8988T (cell line): Measurements from ENCODE around the gene SLC39A8.

Experiments used
- DNase-seq: peaks from one replicate; pipeline ENCODE4 v3.0.0; 2011

The SLC39A8 gene

GRCh38 chr4:102339018-102339417 lies 6.3 kb downstream of the SLC39A8 start:
- no peak for DNase-seq

GRCh38 chr4:102338405-102338804 lies 6.9 kb downstream of the SLC39A8 start:
- DNase-seq: no peak

GRCh38 chr4:102335616-102336015 lies 9.7 kb downstream of the SLC39A8 start:
- no peak for DNase-seq

GRCh38 chr4:102334624-102335023 lies 10.7 kb downstream of the SLC39A8 start:
- DNase-seq: no peak

GRCh38 chr4:102333787-102334186 lies 11.5 kb downstream of the SLC39A8 start:
- no peak for DNase-seq

GRCh38 chr4:102328045-102328444 lies 17.2 kb downstream of the SLC39A8 start:
- no peak for DNase-seq

- DNase-seq: no peak
Observed at GRCh38 chr4:102326951-102327350, 18.3 kb downstream of the SLC39A8 start.

- no peak for DNase-seq
Observed at GRCh38 chr4:102324730-102325129, 20.6 kb downstream of the SLC39A8 start.

- no peak for DNase-seq
Observed at GRCh38 chr4:102322736-102323135, 22.5 kb downstream of the SLC39A8 start.

GRCh38 chr4:102321260-102321995 lies 23.9 kb downstream of the SLC39A8 start:
- DNase-seq: no peak

GRCh38 chr4:102319594-102319993 lies 25.7 kb downstream of the SLC39A8 start:
- DNase-seq: no peak

- no peak for DNase-seq
Observed at GRCh38 chr4:102318526-102318925, 26.8 kb downstream of the SLC39A8 start.

GRCh38 chr4:102318105-102318504 lies 27.2 kb downstream of the SLC39A8 start:
- DNase-seq: no peak

- no peak for DNase-seq
Observed at GRCh38 chr4:102317459-102317858, 27.8 kb downstream of the SLC39A8 start.

GRCh38 chr4:102316585-102316984 lies 28.7 kb downstream of the SLC39A8 start:
- DNase-seq: no peak

- no peak for DNase-seq
Observed at GRCh38 chr4:102315532-102315931, 29.8 kb downstream of the SLC39A8 start.

- no peak for DNase-seq
Observed at GRCh38 chr4:102312417-102312816, 32.9 kb downstream of the SLC39A8 start.

GRCh38 chr4:102311912-102312311 lies 33.4 kb downstream of the SLC39A8 start:
- no peak for DNase-seq

- DNase-seq: no peak
Observed at GRCh38 chr4:102311407-102311806, 33.9 kb downstream of the SLC39A8 start.

- DNase-seq: no peak
Observed at GRCh38 chr4:102308032-102308799, 37.1 kb downstream of the SLC39A8 start.

GRCh38 chr4:102305666-102306065 lies 39.6 kb downstream of the SLC39A8 start:
- DNase-seq: no peak

- DNase-seq: no peak
Observed at GRCh38 chr4:102302762-102303161, 42.5 kb downstream of the SLC39A8 start.

- no peak for DNase-seq
Observed at GRCh38 chr4:102301167-102301566, 44.1 kb downstream of the SLC39A8 start.

GRCh38 chr4:102299354-102300107 lies 45.8 kb downstream of the SLC39A8 start:
- no peak for DNase-seq
